WERI-Rb-1 (cell line): ENCODE measurements around the gene SPTBN5.

Experiments
- DNase-seq: peaks from one replicate; pipeline ENCODE4 v3.0.0-alpha.2; 2020
- H3K27ac ChIP-seq: fragments of 250-450 bp; sonication (Bioruptor Pico); 2 replicates; pipeline ENCODE4 v1.5.1; 2020; ENCODE audit warnings: mild to moderate bottlenecking, moderate library complexity
- H3K27me3 ChIP-seq: fragments of 250-450 bp; sonication (Bioruptor Pico); 2 replicates; pipeline ENCODE4 v1.5.1; 2021; ENCODE audit warnings: mild to moderate bottlenecking, low read depth, moderate library complexity; ENCODE audit not compliant: insufficient read depth, severe bottlenecking
- H3K36me3 ChIP-seq: fragments of 250-450 bp; sonication (Bioruptor Pico); 2 replicates; pipeline ENCODE4 v1.5.1; 2020; ENCODE audit warnings: mild to moderate bottlenecking, moderate library complexity
- H3K4me3 ChIP-seq: 2 replicates; pipeline ENCODE4 v1.5.1; 2011; ENCODE audit warnings: low read depth, mild to moderate bottlenecking, control low read depth, low read length
- H3K9me3 ChIP-seq: fragments of 250-450 bp; sonication (Bioruptor Pico); 2 replicates; pipeline ENCODE4 v1.5.1; 2021; ENCODE audit warnings: mild to moderate bottlenecking, moderate library complexity; ENCODE audit not compliant: severe bottlenecking
- CTCF ChIP-seq: IDR thresholded peaks from 2 replicates; pipeline ENCODE4 v1.5.1; 2011; ENCODE audit warnings: low read depth, mild to moderate bottlenecking, control low read depth, inconsistent platforms, low read length

SPTBN5 gene

GRCh38 chr15:41870689-41871081, 23.2 kb downstream of the SPTBN5 start:
- DNase-seq = no peak
- H3K27me3 ChIP-seq = no peaks in the 10 kb centered on the region
- no peaks in the 10 kb centered on the region for H3K9me3 ChIP-seq
- no peaks in the 10 kb centered on the region for H3K36me3 ChIP-seq
- TF ChIP-seq CTCF = no peak
- H3K4me3 ChIP-seq = no peak overlapping the region
- H3K27ac ChIP-seq = no peak overlapping the region

GRCh38 chr15:41869770-41870688, 23.8 kb downstream of the SPTBN5 start:
- Histone ChIP-seq H3K4me3 (no peak overlapping the region), H3K9me3 (no peaks in the 10 kb centered on the region), H3K27me3 (no peaks in the 10 kb centered on the region), H3K36me3 (no peaks in the 10 kb centered on the region), H3K27ac (no peak overlapping the region)
- TF ChIP-seq CTCF = no peak
- no peak for DNase-seq

- no peak for TF ChIP-seq CTCF
- no peaks in the 10 kb centered on the region for H3K36me3 ChIP-seq
- H3K27me3 ChIP-seq = no peaks in the 10 kb centered on the region
- DNase-seq = no peak
- H3K4me3 ChIP-seq = no peak overlapping the region
- H3K27ac ChIP-seq = no peak overlapping the region
- H3K9me3 ChIP-seq = no peaks in the 10 kb centered on the region
These were observed 25.5 kb downstream of the SPTBN5 start for GRCh38 chr15:41868321-41868720.

- no peak for DNase-seq
- no peaks in the 10 kb centered on the region for H3K36me3 ChIP-seq
- H3K27ac ChIP-seq = no peak overlapping the region
- H3K27me3 ChIP-seq = no peaks in the 10 kb centered on the region
- no peak overlapping the region for H3K4me3 ChIP-seq
- TF ChIP-seq CTCF = no peak
- H3K9me3 ChIP-seq = no peaks in the 10 kb centered on the region
These were observed 26.8 kb downstream of the SPTBN5 start for GRCh38 chr15:41866872-41867579.

- no peaks in the 10 kb centered on the region for H3K27me3 ChIP-seq
- H3K27ac ChIP-seq = no peak overlapping the region
- TF ChIP-seq CTCF = no peak
- no peaks in the 10 kb centered on the region for H3K9me3 ChIP-seq
- no peak for DNase-seq
- no peaks in the 10 kb centered on the region for H3K36me3 ChIP-seq
- H3K4me3 ChIP-seq = no peak overlapping the region
These were observed 27.6 kb downstream of the SPTBN5 start for GRCh38 chr15:41866263-41866703.
